C1 segment of cervical spinal cord (tissue), 14 donors: ENCODE data around the gene CDK19.

ENCODE experiments used
- DNase-seq, 14 donors: peaks; one replicate each; lab custom pipeline; 2025; lab: John Stamatoyannopoulos, UW

The CDK19 gene

GRCh38 chr6:110660066-110660655, 155.1 kb downstream of the CDK19 start:
- no peak for DNase-seq

- DNase-seq, result no peak
Observed at GRCh38 chr6:110658631-110659211, 156.5 kb downstream of the CDK19 start.

GRCh38 chr6:110656492-110656891, 158.8 kb downstream of the CDK19 start:
- DNase-seq, result no peak

- no peak for DNase-seq
Observed at GRCh38 chr6:110655821-110656220, 159.4 kb downstream of the CDK19 start.

GRCh38 chr6:110654096-110654820, 161.0 kb downstream of the CDK19 start:
- no peak for DNase-seq

- DNase-seq, result no peak
Observed at GRCh38 chr6:110653381-110653780, 161.9 kb downstream of the CDK19 start.

- DNase-seq, result no peak
Observed at GRCh38 chr6:110652520-110652919, 162.7 kb downstream of the CDK19 start.

GRCh38 chr6:110650755-110651154, 164.5 kb downstream of the CDK19 start:
- no peak for DNase-seq

GRCh38 chr6:110649704-110650103, 165.6 kb downstream of the CDK19 start:
- no peak for DNase-seq

GRCh38 chr6:110646951-110647910, 168.0 kb downstream of the CDK19 start:
- no peak for DNase-seq

- DNase-seq, result no peak
Observed at GRCh38 chr6:110646419-110646698, 168.9 kb downstream of the CDK19 start.

- no peak for DNase-seq
Observed at GRCh38 chr6:110645685-110646418, 169.4 kb downstream of the CDK19 start.

GRCh38 chr6:110643175-110643574, 172.1 kb downstream of the CDK19 start:
- no peak for DNase-seq

GRCh38 chr6:110642711-110643110, 172.6 kb downstream of the CDK19 start:
- DNase-seq, result no peak

GRCh38 chr6:110636781-110637180, 178.5 kb downstream of the CDK19 start:
- DNase-seq, result no peak

GRCh38 chr6:110635096-110635495, 180.2 kb downstream of the CDK19 start:
- DNase-seq, result no peak

GRCh38 chr6:110633731-110634213, 181.5 kb downstream of the CDK19 start:
- no peak for DNase-seq

- DNase-seq, result no peak
Observed at GRCh38 chr6:110629153-110629552, 186.1 kb downstream of the CDK19 start.

GRCh38 chr6:110628330-110628729, 186.9 kb downstream of the CDK19 start:
- DNase-seq, result no peak

- DNase-seq, result no peak
Observed at GRCh38 chr6:110626442-110626841, 188.8 kb downstream of the CDK19 start.

- no peak for DNase-seq
Observed at GRCh38 chr6:110625883-110626282, 189.4 kb downstream of the CDK19 start.
